Activated CD8-positive, alpha-beta memory T cell treated with anti-CD3 and anti-CD28 coated beads for 48 hours (primary cell): Measurements from ENCODE around the gene DUSP1.
A peak's percentile ranks its signal among the peaks of the same experiment; 100 is the strongest.
"Not testable (repeated sequence)": the region's sequence is repeated elsewhere in the genome, so short reads cannot be mapped to it uniquely, and the experiment has no call there.

ENCODE experiments used
- DNase-seq, 3 experiments: peaks; one replicate each; pipeline ENCODE4 v3.0.0-alpha.2; 2020; ENCODE audit warnings: low read depth in 2 of 3, low spot score in 2 of 3

DUSP1 gene

GRCh38 chr5:172770675-172771438 lies at the start of gene DUSP1:
DUSP1 (minus strand) TSS chr5:172771195; CDS start chr5:172770952, 243 bp downstream.
- peak; percentile 91 to 95 (median 91) for DNase-seq

DNA sequence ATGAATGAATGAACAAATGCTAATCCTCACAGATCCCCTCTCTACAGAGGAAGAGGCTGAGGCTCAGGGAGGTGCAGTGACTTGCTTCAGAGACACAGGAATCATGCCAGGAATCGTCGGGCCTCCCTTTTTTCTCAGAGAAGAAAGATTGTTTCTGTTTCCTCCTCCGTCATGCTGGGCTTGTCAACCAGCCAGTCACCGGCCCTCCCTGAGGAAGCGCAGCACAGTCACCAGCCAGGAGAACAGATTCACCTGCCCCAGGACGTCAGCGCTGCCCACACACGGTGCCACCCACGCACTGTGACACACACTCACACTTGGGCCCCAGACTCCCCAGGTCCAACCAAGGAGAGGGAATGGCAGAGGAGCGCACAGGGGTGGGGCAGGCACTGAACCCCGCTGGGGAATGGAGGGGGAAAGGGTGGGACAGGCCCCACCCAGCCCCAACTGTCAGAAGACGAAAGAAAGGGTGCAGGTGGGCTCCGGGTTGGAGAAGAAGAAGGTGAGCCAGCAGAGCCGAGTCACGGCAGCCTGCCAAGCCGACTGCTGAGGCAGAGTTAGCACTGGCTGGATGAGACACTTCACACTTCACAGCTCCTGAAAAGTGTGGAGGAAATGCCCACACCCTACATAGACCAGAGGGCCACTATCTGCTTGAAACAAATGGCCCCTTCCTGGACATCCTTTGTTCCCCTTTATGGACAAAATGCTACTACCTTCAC lies 49.2 kb upstream of the DUSP1 start:
- DNase-seq, result no peak

- no peak for DNase-seq
Measured at GRCh38 chr5:172819569-172819968, 48.6 kb upstream of the DUSP1 start.

DNA sequence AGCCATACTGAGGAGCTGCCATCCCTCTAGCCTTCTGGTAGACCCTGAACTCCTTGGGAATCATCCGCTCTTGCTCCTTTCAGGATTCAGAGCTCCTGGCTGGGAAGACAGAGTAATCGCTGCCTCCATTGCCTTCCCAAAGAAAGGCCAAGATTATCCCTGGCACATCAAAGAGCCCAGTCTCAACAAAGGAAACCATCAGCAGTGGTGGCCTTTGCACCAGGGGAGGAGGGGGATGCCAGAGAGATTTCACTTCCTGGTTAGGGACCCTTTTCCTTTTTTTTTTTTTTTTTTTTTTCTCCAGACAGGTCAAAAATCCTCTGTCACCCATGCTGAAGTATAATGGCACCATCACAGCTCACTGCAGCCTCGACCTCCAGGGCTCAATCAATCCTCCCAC lies 47.1 kb upstream of the DUSP1 start:
- no peak for DNase-seq

- no peak for DNase-seq
Measured at GRCh38 chr5:172817664-172818063, 46.7 kb upstream of the DUSP1 start.

DNA sequence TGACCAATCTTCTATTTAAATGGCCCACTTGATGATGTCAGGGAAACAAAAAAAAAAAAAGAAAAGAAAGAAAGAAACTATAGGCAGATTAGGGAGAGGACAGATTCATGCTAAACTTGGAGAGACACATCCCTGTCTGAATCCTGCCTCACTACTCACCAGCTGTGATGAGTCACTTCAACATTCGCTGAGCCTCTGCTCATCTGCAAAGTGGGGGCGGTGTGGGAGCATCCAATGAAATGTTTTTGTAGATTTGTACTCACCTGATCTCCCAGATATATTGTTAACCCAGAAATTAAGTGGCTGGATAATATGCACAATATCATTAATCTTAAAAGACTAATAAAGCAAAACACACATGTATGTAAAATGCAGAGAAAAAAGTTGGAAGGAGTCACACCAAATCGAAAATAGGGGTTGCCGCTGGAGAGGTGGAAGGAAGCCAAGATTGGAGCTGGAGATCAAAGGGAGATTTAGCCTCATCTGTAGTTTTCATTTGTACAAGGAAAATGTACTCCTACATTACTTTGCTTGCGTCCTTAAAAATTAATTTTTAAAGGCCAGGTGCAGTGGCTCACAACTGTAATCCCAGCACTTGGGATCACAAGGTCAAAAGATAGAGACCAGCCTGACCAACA lies 46.0 kb upstream of the DUSP1 start:
- DNase-seq, result no peak

- DNase-seq, result no peak
Measured at GRCh38 chr5:172815631-172816030, 44.6 kb upstream of the DUSP1 start.

- DNase-seq, result not testable (repeated sequence)
Measured at GRCh38 chr5:172810996-172811395, 40.0 kb upstream of the DUSP1 start.

DNA sequence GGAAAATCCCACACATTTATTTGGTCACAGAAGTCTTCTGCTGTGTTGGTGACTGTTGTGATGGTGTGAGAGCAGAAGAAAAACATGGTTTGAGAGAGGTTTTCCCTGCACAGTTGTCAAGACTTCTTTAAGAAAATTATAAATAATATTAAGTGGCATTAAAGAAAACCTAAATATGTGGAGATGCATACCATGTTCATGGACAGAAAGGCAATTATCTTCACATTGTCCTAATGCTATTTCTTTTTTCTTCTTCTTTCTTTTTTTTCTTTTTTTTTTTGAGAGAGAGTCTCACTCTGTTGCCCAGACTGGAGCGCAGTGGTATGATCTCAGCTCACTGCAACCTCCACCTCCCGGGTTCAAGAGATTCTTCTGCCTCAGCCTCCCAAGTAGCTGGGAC lies 38.8 kb upstream of the DUSP1 start:
- DNase-seq, result no peak

DNA sequence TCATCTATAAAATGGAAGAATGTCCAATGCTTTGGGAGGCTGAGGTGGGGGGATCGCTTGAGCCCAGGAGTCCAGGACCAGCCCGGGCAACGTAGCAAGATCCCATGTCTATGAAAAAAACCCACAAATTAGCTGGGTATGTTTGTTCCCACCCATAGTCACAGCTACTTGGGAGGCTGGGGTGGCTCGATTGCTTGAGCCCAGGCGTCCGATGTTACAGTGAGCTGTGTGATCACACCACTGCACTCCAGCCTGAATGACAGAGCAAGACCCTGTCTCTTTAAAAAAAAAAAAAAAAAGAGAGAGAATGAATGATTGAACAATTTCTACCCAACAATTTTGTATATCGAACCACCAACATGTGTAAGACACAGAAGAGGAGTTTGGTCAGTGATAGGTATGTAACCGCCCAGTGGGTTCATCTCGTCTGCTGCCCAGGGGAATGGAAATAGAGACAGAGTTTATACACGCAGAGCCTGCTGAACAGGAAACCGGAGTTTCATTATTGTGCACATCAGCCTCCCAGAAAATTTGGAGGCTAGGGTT lies 36.8 kb upstream of the DUSP1 start:
- DNase-seq, result no peak

DNA sequence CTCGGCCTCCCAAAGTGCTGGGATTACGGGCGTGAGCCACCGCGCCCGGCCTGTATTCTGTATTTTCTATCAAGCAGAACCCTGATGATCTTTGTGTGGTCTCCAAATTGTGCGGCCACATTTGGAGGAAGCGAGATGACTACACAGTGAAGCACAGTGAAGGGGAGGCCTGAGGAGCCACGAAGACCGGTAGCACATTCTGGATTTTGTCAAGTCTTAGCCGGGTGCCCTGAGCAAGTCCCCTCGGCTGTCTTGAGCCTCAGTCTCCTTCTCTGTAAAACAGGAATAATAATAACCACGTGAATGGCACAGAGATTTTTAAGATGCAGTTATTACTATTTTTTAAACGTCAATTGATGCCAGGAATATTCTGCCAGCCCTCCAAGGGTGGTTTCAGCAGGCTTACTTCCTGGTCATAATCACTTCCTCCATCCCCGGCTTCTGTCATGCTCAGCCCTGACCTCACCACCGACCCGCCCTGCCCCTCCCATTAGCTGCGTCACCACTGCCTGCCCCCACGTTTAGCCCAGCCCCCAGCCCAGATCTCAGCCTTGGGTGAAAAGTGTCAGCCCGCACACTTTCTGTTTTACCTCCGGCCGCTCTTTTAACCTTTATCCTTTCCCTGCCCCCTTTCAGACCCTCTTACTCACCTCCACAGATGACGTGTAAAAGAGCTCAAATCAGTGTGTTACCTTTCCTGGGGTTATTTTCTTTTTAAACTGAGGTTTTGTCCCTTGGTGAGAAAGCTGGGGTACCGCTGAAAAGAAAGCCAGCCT lies 36.1 kb upstream of the DUSP1 start:
- peak; percentile 81 to 87 (median 83) for DNase-seq

DNA sequence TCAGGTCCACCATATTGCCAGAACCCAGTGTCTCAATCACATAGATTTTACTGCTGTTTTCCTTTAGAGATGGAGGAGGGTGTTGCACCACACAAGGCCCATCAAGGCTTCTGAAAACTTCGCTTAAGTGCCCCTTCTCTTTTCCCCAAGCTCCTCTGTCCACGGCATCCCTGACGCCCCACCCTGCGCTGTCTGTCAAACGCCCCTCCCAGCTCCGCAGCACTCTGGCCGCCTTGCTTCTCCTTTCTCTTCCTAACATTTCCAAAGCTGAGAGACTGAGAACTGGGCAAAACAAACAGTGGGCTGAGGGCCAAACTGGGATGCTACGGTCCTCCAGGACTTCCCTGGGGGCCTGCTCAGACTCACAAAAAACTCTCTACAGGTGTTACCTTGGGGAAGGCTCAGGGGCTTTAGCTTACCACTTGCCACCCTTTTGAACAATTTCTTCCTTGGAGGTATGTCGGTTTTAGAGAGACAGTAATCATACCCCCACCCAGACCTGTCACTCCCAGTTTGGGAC lies 34.8 kb upstream of the DUSP1 start:
- no peak for DNase-seq

DNA sequence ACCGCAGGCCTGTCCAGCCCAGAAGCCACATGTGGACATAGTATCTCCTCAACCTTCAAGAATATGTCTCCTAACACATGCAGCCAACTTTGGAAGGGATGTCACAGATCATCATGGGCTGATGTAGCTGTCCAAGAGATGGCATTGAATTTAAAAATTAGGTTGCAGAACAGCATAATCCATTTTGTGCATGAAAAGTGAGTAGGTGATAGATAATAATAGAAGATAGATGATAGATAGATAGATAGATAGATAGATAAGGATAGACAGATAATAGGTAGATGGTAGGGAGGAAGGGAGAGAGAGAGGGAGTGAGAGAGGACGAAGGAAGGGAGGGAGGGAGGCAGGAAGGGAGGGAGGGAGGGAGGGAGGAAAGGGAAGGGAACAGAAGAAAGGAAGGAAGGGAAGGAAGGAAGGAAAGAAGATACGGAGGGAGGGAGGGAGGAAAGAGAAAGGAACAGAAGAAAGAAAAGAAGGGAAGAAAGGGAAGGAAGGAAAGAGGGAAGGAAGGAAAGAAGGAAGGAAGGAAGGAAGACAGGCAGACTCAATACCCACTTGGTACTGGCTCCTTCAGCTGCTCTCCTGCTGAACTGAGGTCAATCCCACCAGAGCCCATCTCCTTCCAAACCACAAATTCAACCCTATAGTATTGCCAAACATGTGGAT lies 34.2 kb upstream of the DUSP1 start:
- no peak for DNase-seq

- no peak for DNase-seq
Measured at GRCh38 chr5:172802567-172803176, 31.7 kb upstream of the DUSP1 start.

- no peak for DNase-seq
Measured at GRCh38 chr5:172802112-172802511, 31.1 kb upstream of the DUSP1 start.

DNA sequence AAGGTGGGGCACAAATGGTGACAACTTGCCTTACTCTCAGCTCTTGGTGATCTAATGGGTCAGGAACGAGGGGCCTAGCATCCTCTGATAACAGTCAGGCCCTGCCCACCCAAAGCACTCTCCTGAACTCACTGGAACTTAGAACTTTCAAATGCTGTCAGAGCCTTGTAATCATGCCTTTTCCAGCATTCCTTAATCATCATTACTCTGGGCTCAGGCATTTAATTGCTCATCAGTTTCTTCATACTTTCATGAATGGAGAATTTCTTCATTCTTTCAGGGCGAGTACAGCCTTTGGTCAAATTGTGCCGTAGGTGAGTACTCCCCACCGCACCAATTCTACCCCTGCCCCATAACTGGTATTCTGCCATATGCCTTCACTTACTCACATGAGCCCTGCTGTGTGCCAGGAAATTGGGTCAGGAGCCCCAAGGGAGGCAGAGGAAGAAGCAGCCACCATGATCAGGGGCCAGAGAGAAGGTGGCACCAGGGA lies 30.2 kb upstream of the DUSP1 start:
- no peak for DNase-seq

GRCh38 chr5:172800088-172800551 lies 29.1 kb upstream of the DUSP1 start:
- no peak for DNase-seq

DNA sequence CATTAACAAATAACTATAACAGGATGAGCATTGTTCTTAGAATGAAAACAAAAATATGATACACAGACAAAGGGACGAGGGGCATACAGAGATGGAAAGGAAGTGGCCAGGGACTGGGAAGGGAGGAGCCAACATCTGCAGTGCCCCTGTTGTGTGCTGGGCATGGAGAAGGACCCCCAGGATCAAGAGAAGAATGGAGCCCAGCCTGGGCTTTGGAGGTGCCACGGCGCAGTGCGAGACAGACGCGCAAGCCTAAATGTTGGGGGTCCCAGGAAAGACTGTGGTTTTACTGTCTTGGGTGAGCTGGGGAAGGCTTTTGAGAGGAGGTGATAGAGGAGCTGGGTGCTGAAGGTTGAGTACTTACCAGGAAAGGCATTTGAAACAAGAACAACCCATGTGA lies 28.4 kb upstream of the DUSP1 start:
- DNase-seq, result no peak

- no peak for DNase-seq
Measured at GRCh38 chr5:172798422-172799215, 27.6 kb upstream of the DUSP1 start.
